Measurements from ENCODE around the gene BRPF3.

GRCh38 chr6:36230371-36230770 is 33.8 kb downstream of the BRPF3 start:
- no peak for TF ChIP-seq POLR2A (IDR thresholded peaks at IDR 0.05)
- TF ChIP-seq CTCF (IDR thresholded peaks at IDR 0.05) = no peak
